H7 (cell line): ENCODE measurements around the gene CALCR. TPM values are rescaled to one million over a fixed set of nuclear protein-coding genes. Genes with fewer than 3 reads are reported as not detected.
A peak's percentile ranks its signal among the peaks of the same experiment; 100 is the strongest.

Experiments
- DNase-seq: peaks from one replicate; pipeline ENCODE4 v3.0.0; 2012
- H3K27me3 ChIP-seq: 2 replicates; pipeline ENCODE4 v1.6.0; 2011; ENCODE audit warnings: mild to moderate bottlenecking, low read length; ENCODE audit not compliant: control insufficient read depth, insufficient read depth
- H3K36me3 ChIP-seq: replicated peaks from 2 replicates; pipeline ENCODE4 v1.5.1; 2011; ENCODE audit warnings: low read length; ENCODE audit not compliant: control insufficient read depth, insufficient read depth
- H3K4me3 ChIP-seq: 2 replicates; pipeline ENCODE4 v1.5.1; 2011; ENCODE audit warnings: low read depth, mild to moderate bottlenecking, control low read depth, low read length, moderate library complexity; ENCODE audit not compliant: insufficient read depth
- total RNA-seq: library from RNA; depleted of rRNA; stranded (reverse); fragments of >200 nt; shearing (Covaris generic); gene quantifications from 2 replicates; pipeline ENCODE4 v1.2.3, GENCODE V29; 2014

Gene CALCR
- total RNA-seq, 1 experiment from 2014 or later: 4.0 TPM

- Histone ChIP-seq H3K36me3 (no peaks in the 10 kb centered on the region), H3K27me3 (peaks cover 45% of the 10 kb centered on the region), H3K4me3 (peak overlapping the region; percentile 57)
- no peak for DNase-seq
These were observed 1.3 kb upstream of the CALCR start for GRCh38 chr7:93575555-93576399.

- DNase-seq: peak; percentile 57
- no peaks in the 10 kb centered on the region for H3K36me3 ChIP-seq
- peaks cover 45% of the 10 kb centered on the region for H3K27me3 ChIP-seq
- H3K4me3 ChIP-seq: peak overlapping the region; percentile 57
These were observed 267 bp downstream of the CALCR start for GRCh38 chr7:93574269-93574645.

- H3K4me3 ChIP-seq: no peak overlapping the region
- no peak for DNase-seq
- no peaks in the 10 kb centered on the region for H3K36me3 ChIP-seq
- H3K27me3 ChIP-seq: peaks cover 21% of the 10 kb centered on the region
These were observed 5.3 kb downstream of the CALCR start for GRCh38 chr7:93569189-93569588.

- no peak for DNase-seq
These were observed 7.6 kb downstream of the CALCR start for GRCh38 chr7:93566876-93567275.

GRCh38 chr7:93563584-93563983 is 10.9 kb downstream of the CALCR start:
- Histone ChIP-seq H3K36me3 (no peaks in the 10 kb centered on the region), H3K27me3 (no peaks in the 10 kb centered on the region), H3K4me3 (no peak overlapping the region)
- DNase-seq: no peak

More at GRCh38 chr7:93566876-93567275, 7.6 kb downstream of the CALCR start:
- Histone ChIP-seq H3K27me3 (no peaks in the 10 kb centered on the region; the same call in 1 of the 2 replicates), H3K36me3 (no peaks in the 10 kb centered on the region), H3K4me3 (no peak overlapping the region)

- Histone ChIP-seq H3K4me3 (no peak overlapping the region), H3K27me3 (no peaks in the 10 kb centered on the region), H3K36me3 (no peaks in the 10 kb centered on the region)
- no peak for DNase-seq
These were observed 11.6 kb downstream of the CALCR start for GRCh38 chr7:93562936-93563335.

- Histone ChIP-seq H3K27me3 (no peaks in the 10 kb centered on the region), H3K4me3 (no peak overlapping the region), H3K36me3 (no peaks in the 10 kb centered on the region)
- DNase-seq: no peak
These were observed 12.4 kb downstream of the CALCR start for GRCh38 chr7:93562106-93562505.

GRCh38 chr7:93559639-93560491 is 14.7 kb downstream of the CALCR start:
- Histone ChIP-seq H3K4me3 (no peak overlapping the region), H3K27me3 (no peaks in the 10 kb centered on the region), H3K36me3 (no peaks in the 10 kb centered on the region)
- no peak for DNase-seq

- DNase-seq: no peak
- Histone ChIP-seq H3K27me3 (no peaks in the 10 kb centered on the region), H3K4me3 (no peak overlapping the region), H3K36me3 (no peaks in the 10 kb centered on the region)
These were observed 15.6 kb downstream of the CALCR start for GRCh38 chr7:93558705-93559614.

GRCh38 chr7:93551931-93552330 is 22.6 kb downstream of the CALCR start:
- H3K27me3 ChIP-seq: no peaks in the 10 kb centered on the region
- DNase-seq: no peak
- no peak overlapping the region for H3K4me3 ChIP-seq
- no peaks in the 10 kb centered on the region for H3K36me3 ChIP-seq

GRCh38 chr7:93551063-93551895 is 23.2 kb downstream of the CALCR start:
- H3K4me3 ChIP-seq: no peak overlapping the region
- DNase-seq: no peak
- no peaks in the 10 kb centered on the region for H3K27me3 ChIP-seq
- no peaks in the 10 kb centered on the region for H3K36me3 ChIP-seq

- Histone ChIP-seq H3K27me3 (no peaks in the 10 kb centered on the region), H3K4me3 (no peak overlapping the region), H3K36me3 (no peaks in the 10 kb centered on the region)
- no peak for DNase-seq
These were observed 26.8 kb downstream of the CALCR start for GRCh38 chr7:93547716-93548115.

- Histone ChIP-seq H3K36me3 (no peaks in the 10 kb centered on the region), H3K4me3 (no peak overlapping the region), H3K27me3 (no peaks in the 10 kb centered on the region)
- no peak for DNase-seq
These were observed 29.8 kb downstream of the CALCR start for GRCh38 chr7:93544691-93545090.
